ENCODE data around the gene BABAM1.
"Not testable (repeated sequence)": the region's sequence is repeated elsewhere in the genome, so short reads cannot be mapped to it uniquely, and the experiment has no call there.

The BABAM1 gene

GRCh38 chr19:17295551-17295950, 28.3 kb downstream of the BABAM1 start:
- not testable (repeated sequence) for H3K9me3 ChIP-seq (ENCODE audit: control insufficient read depth, insufficient read depth, low read length); H3K9ac ChIP-seq (ENCODE audit: low read depth, low read length); H3K36me3 ChIP-seq (ENCODE audit: insufficient read depth, low read length); H3K4me1 ChIP-seq (ENCODE audit: insufficient read depth, low read length)

DNA sequence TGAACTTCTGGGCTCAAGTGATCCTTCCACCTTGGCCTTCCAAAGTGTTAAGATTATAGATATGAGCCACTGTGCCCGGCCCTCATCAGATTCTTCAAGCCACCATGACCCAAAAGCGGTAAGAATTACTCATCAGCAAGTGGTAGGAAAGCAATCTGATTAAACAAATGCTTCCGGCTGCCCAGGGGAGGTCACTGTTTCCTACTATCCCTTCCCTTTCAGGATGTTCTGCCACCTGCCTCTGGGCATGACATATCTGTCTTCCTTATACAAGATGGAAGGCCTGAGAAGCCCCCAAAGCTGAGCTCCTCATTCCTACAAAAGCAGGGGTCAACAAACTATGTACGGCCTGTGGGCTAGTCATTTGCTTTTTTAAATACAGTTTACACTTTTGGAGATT, 29.0 kb downstream of the BABAM1 start:
- Histone ChIP-seq H3K9me3 (ENCODE audit: control insufficient read depth, insufficient read depth, low read length) (no peaks in the 10 kb centered on the region; the same call in 1 of the 2 replicates), H3K36me3 (ENCODE audit: insufficient read depth, low read length) (peaks cover 6% of the 10 kb centered on the region; the same call in 1 of the 2 replicates), H3K4me1 (ENCODE audit: insufficient read depth, low read length) (no peaks in the 10 kb centered on the region; the same call in 1 of the 2 replicates), H3K9ac (ENCODE audit: low read depth, low read length) (no peak overlapping the region)

DNA sequence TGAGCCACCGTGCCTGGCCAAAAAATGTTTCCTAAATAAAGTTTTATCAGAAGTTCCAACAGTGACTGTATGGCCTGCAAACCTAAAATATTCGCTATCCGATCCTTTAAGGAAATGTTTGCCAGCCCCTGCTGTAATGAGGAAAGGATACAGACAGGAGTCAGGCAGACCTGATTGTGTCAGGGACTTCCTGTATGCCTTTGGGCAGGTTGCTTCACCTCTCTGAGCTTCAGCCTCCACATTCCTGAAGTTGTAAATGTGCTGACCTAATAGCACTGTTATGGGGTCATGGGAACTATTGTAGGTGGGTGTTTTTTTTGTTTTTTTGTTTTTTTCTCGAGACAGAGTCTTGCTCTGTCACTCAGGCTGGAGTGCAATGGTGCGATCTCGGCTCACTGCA, 29.7 kb downstream of the BABAM1 start:
- Histone ChIP-seq H3K36me3 (ENCODE audit: insufficient read depth, low read length) (peaks cover 6% of the 10 kb centered on the region; the same call in 1 of the 2 replicates), H3K4me1 (ENCODE audit: insufficient read depth, low read length) (no peaks in the 10 kb centered on the region; the same call in 1 of the 2 replicates), H3K9me3 (ENCODE audit: control insufficient read depth, insufficient read depth, low read length) (no peaks in the 10 kb centered on the region; the same call in 1 of the 2 replicates), H3K9ac (ENCODE audit: low read depth, low read length) (no peak overlapping the region)

DNA sequence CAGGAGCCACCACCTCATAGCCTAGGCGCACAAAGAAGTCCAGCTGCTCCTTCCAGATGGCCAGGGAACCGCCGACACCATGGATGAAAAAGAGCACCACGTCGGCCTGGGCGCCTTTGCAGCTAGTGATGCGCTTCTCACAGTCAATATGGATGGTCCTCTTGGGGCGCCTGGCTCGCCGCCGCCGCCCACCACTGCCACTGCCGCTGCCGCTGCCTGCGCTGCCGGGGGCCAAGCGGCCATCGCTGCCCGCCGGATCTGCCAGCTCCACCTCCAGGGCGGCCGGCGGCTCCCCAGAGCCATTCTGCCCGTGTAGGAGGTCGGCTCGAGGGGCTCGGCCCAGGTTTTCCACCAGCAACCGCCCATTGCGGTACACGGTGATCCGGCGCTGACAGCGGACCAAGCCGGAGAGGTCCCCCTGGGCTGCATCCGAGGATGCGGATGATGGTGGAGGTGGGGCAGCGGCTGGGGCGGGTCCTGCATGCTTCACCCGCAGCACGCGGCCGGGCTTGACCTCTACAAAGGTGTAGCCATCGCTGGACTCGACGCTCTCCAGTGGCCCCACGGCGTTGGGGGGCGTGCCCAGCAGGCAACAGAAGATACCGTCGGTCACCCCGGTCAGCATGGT, 33.9 kb downstream of the BABAM1 start:
- H3K36me3 ChIP-seq (ENCODE audit: insufficient read depth, low read length): peaks cover 6% of the 10 kb centered on the region; the same call in 1 of the 2 replicates
- H3K9ac ChIP-seq (ENCODE audit: low read depth, low read length): no peak overlapping the region
- H3K9me3 ChIP-seq (ENCODE audit: control insufficient read depth, insufficient read depth, low read length): no peaks in the 10 kb centered on the region; the same call in 1 of the 2 replicates
- H3K4me1 ChIP-seq (ENCODE audit: insufficient read depth, low read length): peaks cover 7% of the 10 kb centered on the region; the same call in 1 of the 2 replicates

DNA sequence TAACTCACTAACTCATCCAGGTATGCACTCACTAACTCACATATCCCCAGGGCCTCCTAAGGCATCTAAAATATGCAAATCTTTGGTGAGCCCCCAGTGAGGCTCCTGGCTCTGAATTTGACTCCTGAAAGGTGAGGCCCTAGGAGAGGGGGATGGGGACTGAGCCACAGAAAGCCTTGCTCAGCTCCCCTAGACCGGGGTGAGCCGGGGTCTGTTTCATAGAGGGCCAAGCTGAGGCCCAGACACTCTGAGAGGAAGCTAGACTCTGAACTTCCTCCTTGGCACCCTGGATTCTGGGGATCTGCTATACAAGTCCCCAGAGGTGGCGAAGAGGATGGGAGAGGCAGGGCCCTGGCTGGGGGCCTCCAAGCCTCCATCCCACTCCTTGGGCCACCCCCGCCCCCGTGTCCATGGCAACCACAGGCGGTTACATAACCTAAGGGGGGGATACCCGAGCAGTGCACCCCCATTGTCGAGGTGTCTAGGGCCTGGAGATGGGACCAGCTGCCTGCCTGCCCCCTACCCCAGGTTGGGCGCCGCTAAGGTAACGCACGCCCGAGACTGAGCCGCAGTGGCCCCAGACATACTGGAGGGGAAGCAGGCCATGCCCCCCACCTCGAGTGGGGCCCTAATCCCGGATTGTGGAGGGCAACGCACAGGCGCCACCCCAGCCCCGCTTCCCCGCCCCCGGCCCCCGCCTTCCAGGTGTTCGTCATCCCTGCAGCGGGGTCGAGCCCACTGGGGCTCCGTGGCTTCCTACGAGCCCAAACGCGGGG, 35.3 kb downstream of the BABAM1 start:
- peaks cover 7% of the 10 kb centered on the region; the same call in 1 of the 2 replicates for H3K4me1 ChIP-seq (ENCODE audit: insufficient read depth, low read length)
- H3K36me3 ChIP-seq (ENCODE audit: insufficient read depth, low read length): peaks cover 6% of the 10 kb centered on the region; the same call in 1 of the 2 replicates
- peak overlapping the region; percentile 66 for H3K9ac ChIP-seq (ENCODE audit: low read depth, low read length)
- no peaks in the 10 kb centered on the region; the same call in 1 of the 2 replicates for H3K9me3 ChIP-seq (ENCODE audit: control insufficient read depth, insufficient read depth, low read length)

- Histone ChIP-seq H3K36me3 (ENCODE audit: insufficient read depth, low read length) (peaks cover 2% of the 10 kb centered on the region; the same call in 1 of the 2 replicates), H3K9ac (ENCODE audit: low read depth, low read length) (peak within 1 kb of the TSS; percentile 66), H3K9me3 (ENCODE audit: control insufficient read depth, insufficient read depth, low read length) (no peaks in the 10 kb centered on the region; the same call in 1 of the 2 replicates), H3K4me1 (ENCODE audit: insufficient read depth, low read length) (peaks cover 7% of the 10 kb centered on the region; the same call in 1 of the 2 replicates)
These were observed 36.1 kb downstream of the BABAM1 start, which contains the start of gene ABHD8 for GRCh38 chr19:17303167-17303939. ABHD8 (minus strand) TSS chr19:17303425; CDS start chr19:17301616, 1,809 bp downstream.

- Histone ChIP-seq H3K4me1 (ENCODE audit: insufficient read depth, low read length) (peaks cover 7% of the 10 kb centered on the region; the same call in 1 of the 2 replicates), H3K9ac (ENCODE audit: low read depth, low read length) (peak overlapping the region; percentile 20; the same call in 1 of the 2 replicates), H3K36me3 (ENCODE audit: insufficient read depth, low read length) (no peaks in the 10 kb centered on the region), H3K9me3 (ENCODE audit: control insufficient read depth, insufficient read depth, low read length) (no peaks in the 10 kb centered on the region)
These were observed 36.7 kb downstream of the BABAM1 start for GRCh38 chr19:17303940-17304267.

DNA sequence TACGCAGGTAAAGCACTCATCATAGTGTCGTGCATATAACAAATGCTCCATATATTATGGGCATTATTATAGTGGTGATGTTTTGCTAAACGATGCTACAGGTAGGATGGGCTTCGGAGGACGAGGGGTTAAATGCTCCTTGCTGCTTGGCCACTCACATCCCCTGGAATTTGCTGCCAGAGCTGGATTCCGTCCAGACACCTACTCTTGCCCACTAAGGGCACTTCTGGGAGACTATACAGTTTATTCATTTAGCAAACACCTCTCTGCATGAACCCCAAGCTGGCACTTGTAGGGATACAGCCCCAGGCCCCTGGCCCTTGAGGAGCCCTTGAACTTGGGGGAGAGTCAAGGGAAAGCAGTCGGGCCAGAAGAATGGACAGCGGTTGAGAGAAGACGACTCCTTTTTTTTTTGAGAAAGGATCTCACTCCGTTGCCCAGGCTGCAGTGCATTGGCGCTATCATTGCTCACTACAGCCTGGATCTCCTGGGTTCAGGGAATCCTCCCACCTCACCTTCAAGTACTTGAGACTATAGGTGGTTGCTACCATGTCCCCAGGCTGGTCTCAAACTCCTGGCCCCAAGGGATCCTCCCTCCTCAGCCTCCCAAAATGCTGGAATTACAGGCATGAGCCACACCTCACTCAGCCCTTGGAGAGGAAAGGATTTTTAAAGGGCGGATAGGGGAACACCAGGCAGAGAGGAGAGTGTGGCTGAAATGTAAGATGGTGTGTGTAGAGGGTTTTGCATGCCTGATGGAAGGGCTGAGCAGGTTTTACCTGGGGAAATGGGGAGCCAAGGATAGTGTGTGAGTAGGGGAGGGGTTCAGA, 37.4 kb downstream of the BABAM1 start:
- H3K4me1 ChIP-seq (ENCODE audit: insufficient read depth, low read length): peaks cover 7% of the 10 kb centered on the region; the same call in 1 of the 2 replicates
- H3K9ac ChIP-seq (ENCODE audit: low read depth, low read length): 0 out of 2 replicates have a peak overlapping the region, but pooled peaks have one; percentile 13
- no peaks in the 10 kb centered on the region for H3K36me3 ChIP-seq (ENCODE audit: insufficient read depth, low read length)
- H3K9me3 ChIP-seq (ENCODE audit: control insufficient read depth, insufficient read depth, low read length): no peaks in the 10 kb centered on the region

DNA sequence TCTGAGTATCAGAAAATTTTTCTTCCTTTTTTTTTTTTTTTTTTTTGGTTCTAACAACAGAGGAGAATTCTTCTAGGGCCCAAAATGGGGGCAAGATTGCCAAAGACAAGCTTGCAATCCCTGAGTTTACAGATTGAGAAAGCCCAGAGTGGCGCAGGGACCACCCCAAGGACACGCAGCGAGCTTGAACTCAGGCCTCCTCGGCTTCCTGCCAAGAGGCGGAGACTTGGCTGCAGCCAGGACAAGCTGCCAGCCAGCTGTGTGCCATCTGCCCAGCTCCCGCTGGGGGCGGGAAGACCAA, 37.9 kb downstream of the BABAM1 start:
- Histone ChIP-seq H3K9ac (ENCODE audit: low read depth, low read length) (0 out of 2 replicates have a peak overlapping the region, but pooled peaks have one; percentile 13), H3K9me3 (ENCODE audit: control insufficient read depth, insufficient read depth, low read length) (no peaks in the 10 kb centered on the region), H3K4me1 (ENCODE audit: insufficient read depth, low read length) (peaks cover 7% of the 10 kb centered on the region; the same call in 1 of the 2 replicates), H3K36me3 (ENCODE audit: insufficient read depth, low read length) (no peaks in the 10 kb centered on the region)

DNA sequence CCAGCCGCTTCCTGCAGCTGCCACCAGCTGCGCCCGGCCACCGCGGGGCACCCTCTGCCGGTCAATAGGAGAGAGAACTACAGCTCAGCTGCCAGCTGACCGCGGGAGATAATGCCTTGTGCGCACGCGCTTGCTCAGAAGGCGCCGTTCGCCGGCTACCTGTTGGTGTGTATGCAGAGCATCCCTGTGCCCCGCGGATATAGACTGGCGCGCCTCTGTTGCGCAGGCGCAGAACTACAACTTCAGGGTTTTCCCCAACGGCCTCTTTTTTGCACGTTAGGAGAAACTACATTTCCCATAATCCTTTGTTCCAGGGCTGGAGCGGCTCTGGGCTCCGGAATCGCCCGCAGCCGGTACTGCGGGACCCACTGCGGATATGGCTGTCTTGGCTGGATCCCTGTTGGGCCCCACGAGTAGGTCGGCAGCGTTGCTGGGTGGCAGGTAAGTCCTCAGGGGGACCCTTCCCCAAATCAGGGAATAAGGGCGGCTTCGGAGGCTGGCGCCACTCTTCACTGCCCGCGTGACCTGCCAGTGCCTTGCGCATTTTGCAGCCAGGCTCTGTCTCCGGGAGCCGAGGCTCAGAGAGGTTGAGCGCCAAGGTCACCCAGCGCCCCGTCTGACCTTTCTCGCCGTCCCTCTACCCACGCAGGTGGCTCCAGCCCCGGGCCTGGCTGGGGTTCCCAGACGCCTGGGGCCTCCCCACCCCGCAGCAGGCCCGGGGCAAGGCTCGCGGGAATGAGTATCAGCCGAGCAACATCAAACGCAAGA, 38.5 kb downstream of the BABAM1 start, which contains the start of gene MRPL34:
Gene MRPL34 (plus strand): TSS at position 356 of the 768 bp plus-strand sequence. CDS start 21 bp downstream, at position 377.
- Histone ChIP-seq H3K4me1 (ENCODE audit: insufficient read depth, low read length) (peaks cover 10% of the 10 kb centered on the region), H3K9me3 (ENCODE audit: control insufficient read depth, insufficient read depth, low read length) (no peaks in the 10 kb centered on the region), H3K36me3 (ENCODE audit: insufficient read depth, low read length) (no peaks in the 10 kb centered on the region), H3K9ac (ENCODE audit: low read depth, low read length) (peak within 1 kb of the TSS; percentile 79)

- Histone ChIP-seq H3K9me3 (ENCODE audit: control insufficient read depth, insufficient read depth, low read length) (no peaks in the 10 kb centered on the region), H3K4me1 (ENCODE audit: insufficient read depth, low read length) (peaks cover 10% of the 10 kb centered on the region), H3K36me3 (ENCODE audit: insufficient read depth, low read length) (no peaks in the 10 kb centered on the region), H3K9ac (ENCODE audit: low read depth, low read length) (peak overlapping the region; percentile 79)
These were observed 39.1 kb downstream of the BABAM1 start for GRCh38 chr19:17306285-17306714.

GRCh38 chr19:17307876-17308377, 40.7 kb downstream of the BABAM1 start:
- Histone ChIP-seq H3K9ac (ENCODE audit: low read depth, low read length) (no peak overlapping the region), H3K9me3 (ENCODE audit: control insufficient read depth, insufficient read depth, low read length) (no peaks in the 10 kb centered on the region), H3K4me1 (ENCODE audit: insufficient read depth, low read length) (peaks cover 20% of the 10 kb centered on the region), H3K36me3 (ENCODE audit: insufficient read depth, low read length) (no peaks in the 10 kb centered on the region)

Data from ES-I3 (cell line).